ENCODE results near the gene TENM4. TPM values are rescaled to one million over a fixed set of nuclear protein-coding genes. Genes with fewer than 3 reads are reported as not detected.

The TENM4 gene
- total and polyA plus RNA-seq, 2 of the 13 experiments (the other 11 are each of a cell fraction or from before 2014, with no cell fraction given) = not detected

DNA sequence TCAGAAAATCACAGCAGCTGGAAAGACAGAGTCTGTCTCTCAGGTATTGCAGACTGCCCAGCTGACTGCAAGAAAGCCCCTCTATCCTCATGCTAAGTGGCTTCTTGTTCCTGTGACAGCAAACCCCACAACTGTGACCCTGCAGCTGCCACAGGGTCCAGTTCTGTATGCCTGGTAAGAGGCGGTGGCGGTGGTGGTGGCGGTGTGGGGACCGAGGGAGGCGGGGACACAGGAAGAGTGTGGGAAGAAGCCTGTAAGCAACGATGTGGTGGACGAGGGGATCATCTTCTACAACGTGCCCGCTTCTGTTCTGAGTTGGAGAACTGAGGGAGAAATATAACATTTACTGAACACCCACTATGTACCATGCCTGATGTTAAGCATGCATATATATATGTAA is 112.4 kb downstream of the TENM4 start (continued):
- TF ChIP-seq, protein P1, sequence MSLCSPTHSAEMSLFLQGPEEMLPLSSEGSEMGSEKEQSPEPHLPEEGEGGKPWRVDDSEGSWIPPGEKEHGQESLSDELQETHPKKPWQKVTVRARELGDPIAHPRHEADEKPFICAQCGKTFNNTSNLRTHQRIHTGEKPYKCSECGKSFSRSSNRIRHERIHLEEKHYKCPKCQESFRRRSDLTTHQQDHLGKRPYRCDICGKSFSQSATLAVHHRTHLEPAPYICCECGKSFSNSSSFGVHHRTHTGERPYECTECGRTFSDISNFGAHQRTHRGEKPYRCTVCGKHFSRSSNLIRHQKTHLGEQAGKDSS (CRISPR knock-in tag; IDR thresholded peaks at IDR 0.05; ENCODE audit: borderline replicate concordance, low read depth) = no peak
- no peak for TF ChIP-seq POGZ (CRISPR knock-in tag; IDR thresholded peaks at IDR 0.05)
- TF ChIP-seq, protein P2, sequence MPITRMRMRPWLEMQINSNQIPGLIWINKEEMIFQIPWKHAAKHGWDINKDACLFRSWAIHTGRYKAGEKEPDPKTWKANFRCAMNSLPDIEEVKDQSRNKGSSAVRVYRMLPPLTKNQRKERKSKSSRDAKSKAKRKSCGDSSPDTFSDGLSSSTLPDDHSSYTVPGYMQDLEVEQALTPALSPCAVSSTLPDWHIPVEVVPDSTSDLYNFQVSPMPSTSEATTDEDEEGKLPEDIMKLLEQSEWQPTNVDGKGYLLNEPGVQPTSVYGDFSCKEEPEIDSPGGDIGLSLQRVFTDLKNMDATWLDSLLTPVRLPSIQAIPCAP (CRISPR knock-in tag; IDR thresholded peaks at IDR 0.05; ENCODE audit: low read depth) = no peak

DNA sequence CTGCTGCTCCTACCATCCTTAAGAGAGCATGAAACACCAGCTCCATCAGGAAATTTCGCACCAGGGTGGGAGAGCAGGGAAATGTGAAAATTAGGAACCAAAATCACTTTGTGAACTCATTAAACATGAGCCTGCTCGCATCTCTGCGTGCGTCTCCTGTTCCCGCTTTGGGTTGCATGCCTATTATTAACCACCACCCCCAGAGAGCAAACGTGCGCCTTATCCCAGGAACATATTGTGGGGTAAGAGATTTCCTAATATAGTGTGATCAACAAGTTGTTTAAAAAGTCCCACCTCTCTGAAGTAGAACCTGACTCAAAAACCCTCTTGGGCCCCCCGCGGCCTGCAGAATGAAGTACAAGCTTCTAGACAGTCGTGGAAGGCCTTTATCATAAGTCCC is 115.0 kb downstream of the TENM4 start:
- no peak for FAIRE-seq
- no peak for ATAC-seq
- Histone ChIP-seq H2AFZ (ENCODE audit: low read length) (no peak overlapping the region), H3K27ac (ENCODE audit: extremely low read length, insufficient read depth, low read length) (no peak overlapping the region), H3K36me3 (replicated peaks in 1 of 2; ENCODE audit: control insufficient read depth in 1 of 2, insufficient read depth in 2 of 2, low read length in 2 of 2) (no peaks in the 10 kb centered on the region), H3K4me3 (replicated peaks in 1 of 3; ENCODE audit: insufficient read depth in 1 of 3, low read depth in 2 of 3, low read length in 3 of 3) (no peak overlapping the region), H4K20me1 (ENCODE audit: insufficient read depth, low read length) (no peaks in the 10 kb centered on the region), H3K27me3 (ENCODE audit: control insufficient read depth in 1 of 2, insufficient read depth in 2 of 2, low read length in 2 of 2) (peaks cover 0 to 6% of the 10 kb centered on the region in 2 experiments; a peak in 1 of 5 replicates), H3K9me3 (ENCODE audit: low read length) (no peaks in the 10 kb centered on the region), H3K4me2 (ENCODE audit: low read depth, low read length) (no peak overlapping the region), H3K79me2 (ENCODE audit: insufficient read depth, low read length) (no peaks in the 10 kb centered on the region), H3K9ac (ENCODE audit: insufficient read depth, low read depth, low read length) (no peak overlapping the region), H3K4me1 (ENCODE audit: insufficient read depth, low read length) (no peaks in the 10 kb centered on the region)
- ChIA-PET POLR2A (no interaction called here), CTCF (ENCODE audit: low intra/inter-chr PET ratio, low total read pairs) (no interaction called here)
- DNase-seq (ENCODE audit: low spot score) = no peak
- BruUV-seq (replicated peaks) = no TSS peak
- in situ Hi-C loops (cut with HindIII; ENCODE audit: extremely low pct_ligation_motif_present, low pct_unique_long_range_greater_than_20kb) (no loop called here), intact Hi-C loops (cut with micrococcal nuclease; ENCODE audit: unreplicated experiment) (no loop called here)
- 30% methylated on average over 10 of the region's 10 CpGs for WGBS (ENCODE audit: low lambda C conversion rate)
- TF ChIP-seq ZNF644 (CRISPR knock-in tag; IDR thresholded peaks at IDR 0.05; ENCODE audit: low read depth) = no peak
- TF ChIP-seq ZNF564 (CRISPR knock-in tag; IDR thresholded peaks at IDR 0.05) = no peak
- TF ChIP-seq, protein P3, sequence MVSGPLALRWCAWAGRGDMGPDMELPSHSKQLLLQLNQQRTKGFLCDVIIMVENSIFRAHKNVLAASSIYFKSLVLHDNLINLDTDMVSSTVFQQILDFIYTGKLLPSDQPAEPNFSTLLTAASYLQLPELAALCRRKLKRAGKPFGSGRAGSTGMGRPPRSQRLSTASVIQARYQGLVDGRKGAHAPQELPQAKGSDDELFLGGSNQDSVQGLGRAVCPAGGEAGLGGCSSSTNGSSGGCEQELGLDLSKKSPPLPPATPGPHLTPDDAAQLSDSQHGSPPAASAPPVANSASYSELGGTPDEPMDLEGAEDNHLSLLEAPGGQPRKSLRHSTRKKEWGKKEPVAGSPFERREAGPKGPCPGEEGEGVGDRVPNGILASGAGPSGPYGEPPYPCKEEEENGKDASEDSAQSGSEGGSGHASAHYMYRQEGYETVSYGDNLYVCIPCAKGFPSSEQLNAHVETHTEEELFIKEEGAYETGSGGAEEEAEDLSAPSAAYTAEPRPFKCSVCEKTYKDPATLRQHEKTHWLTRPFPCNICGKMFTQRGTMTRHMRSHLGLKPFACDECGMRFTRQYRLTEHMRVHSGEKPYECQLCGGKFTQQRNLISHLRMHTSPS (CRISPR knock-in tag; IDR thresholded peaks at IDR 0.05; ENCODE audit: low read depth) = no peak
- no peak for TF ChIP-seq ZNF180 (CRISPR knock-in tag; IDR thresholded peaks at IDR 0.05; ENCODE audit: borderline replicate concordance, low read depth)
- TF ChIP-seq REL (CRISPR knock-in tag; conservative IDR thresholded peaks at IDR 0.05) = no peak
- TF ChIP-seq, protein P4, sequence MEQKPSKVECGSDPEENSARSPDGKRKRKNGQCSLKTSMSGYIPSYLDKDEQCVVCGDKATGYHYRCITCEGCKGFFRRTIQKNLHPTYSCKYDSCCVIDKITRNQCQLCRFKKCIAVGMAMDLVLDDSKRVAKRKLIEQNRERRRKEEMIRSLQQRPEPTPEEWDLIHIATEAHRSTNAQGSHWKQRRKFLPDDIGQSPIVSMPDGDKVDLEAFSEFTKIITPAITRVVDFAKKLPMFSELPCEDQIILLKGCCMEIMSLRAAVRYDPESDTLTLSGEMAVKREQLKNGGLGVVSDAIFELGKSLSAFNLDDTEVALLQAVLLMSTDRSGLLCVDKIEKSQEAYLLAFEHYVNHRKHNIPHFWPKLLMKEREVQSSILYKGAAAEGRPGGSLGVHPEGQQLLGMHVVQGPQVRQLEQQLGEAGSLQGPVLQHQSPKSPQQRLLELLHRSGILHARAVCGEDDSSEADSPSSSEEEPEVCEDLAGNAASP (CRISPR knock-in tag; IDR thresholded peaks at IDR 0.05; ENCODE audit: borderline replicate concordance) = no peak
- TF ChIP-seq NFIC (IDR thresholded peaks at IDR 0.05; ENCODE audit: low read length) = no peak
- no peak for TF ChIP-seq ZNF674 (CRISPR knock-in tag; IDR thresholded peaks at IDR 0.05; ENCODE audit: low read depth)
- TF ChIP-seq, protein P5, sequence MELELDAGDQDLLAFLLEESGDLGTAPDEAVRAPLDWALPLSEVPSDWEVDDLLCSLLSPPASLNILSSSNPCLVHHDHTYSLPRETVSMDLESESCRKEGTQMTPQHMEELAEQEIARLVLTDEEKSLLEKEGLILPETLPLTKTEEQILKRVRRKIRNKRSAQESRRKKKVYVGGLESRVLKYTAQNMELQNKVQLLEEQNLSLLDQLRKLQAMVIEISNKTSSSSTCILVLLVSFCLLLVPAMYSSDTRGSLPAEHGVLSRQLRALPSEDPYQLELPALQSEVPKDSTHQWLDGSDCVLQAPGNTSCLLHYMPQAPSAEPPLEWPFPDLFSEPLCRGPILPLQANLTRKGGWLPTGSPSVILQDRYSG (CRISPR knock-in tag; IDR thresholded peaks at IDR 0.05) = no peak
- no peak for TF ChIP-seq KDM3A (CRISPR knock-in tag; IDR thresholded peaks at IDR 0.05; ENCODE audit: low read depth)
- no peak for TF ChIP-seq ZNF431 (CRISPR knock-in tag; IDR thresholded peaks at IDR 0.05; ENCODE audit: borderline replicate concordance, low read depth)
- TF ChIP-seq, protein P6, sequence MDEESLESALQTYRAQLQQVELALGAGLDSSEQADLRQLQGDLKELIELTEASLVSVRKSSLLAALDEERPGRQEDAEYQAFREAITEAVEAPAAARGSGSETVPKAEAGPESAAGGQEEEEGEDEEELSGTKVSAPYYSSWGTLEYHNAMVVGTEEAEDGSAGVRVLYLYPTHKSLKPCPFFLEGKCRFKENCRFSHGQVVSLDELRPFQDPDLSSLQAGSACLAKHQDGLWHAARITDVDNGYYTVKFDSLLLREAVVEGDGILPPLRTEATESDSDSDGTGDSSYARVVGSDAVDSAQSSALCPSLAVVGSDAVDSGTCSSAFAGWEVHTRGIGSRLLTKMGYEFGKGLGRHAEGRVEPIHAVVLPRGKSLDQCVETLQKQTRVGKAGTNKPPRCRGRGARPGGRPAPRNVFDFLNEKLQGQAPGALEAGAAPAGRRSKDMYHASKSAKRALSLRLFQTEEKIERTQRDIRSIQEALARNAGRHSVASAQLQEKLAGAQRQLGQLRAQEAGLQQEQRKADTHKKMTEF (CRISPR knock-in tag; IDR thresholded peaks at IDR 0.05) = no peak

All from HepG2 (cell line).